Activated T-helper 2 cell treated with anti-CD3 and anti-CD28 coated beads, Interferon-gamma antibody, Interleukin-2, Interleukin-4, amounts not matched to agents 10 μg/mL and 5 μg/mL and 100 μg/mL, durations not matched to agents 14 hours and 24 hours and 36 hours (primary cell): ENCODE results near the gene ZNF738. TPM values are rescaled to one million over a fixed set of nuclear protein-coding genes. Genes with fewer than 3 reads are reported as not detected.
"Not testable (repeated sequence)": the region's sequence is repeated elsewhere in the genome, so short reads cannot be mapped to it uniquely, and the experiment has no call there.

Experiments used
- DNase-seq: peaks from one replicate; pipeline ENCODE4 v3.0.0; 2021; ENCODE audit warnings: low spot score
- H3K27ac Mint-ChIP-seq: one replicate; pipeline ENCODE4 v1.8.0; 2021; ENCODE audit warnings: mixed read lengths
- H3K27me3 Mint-ChIP-seq: one replicate; pipeline ENCODE4 v1.8.0; 2021; ENCODE audit warnings: low read depth, mixed read lengths
- H3K36me3 Mint-ChIP-seq: one replicate; pipeline ENCODE4 v1.8.0; 2021; ENCODE audit warnings: low read depth, mixed read lengths
- H3K4me1 Mint-ChIP-seq: one replicate; pipeline ENCODE4 v1.8.0; 2021; ENCODE audit warnings: low read depth, mixed read lengths
- H3K4me3 Mint-ChIP-seq: one replicate; pipeline ENCODE4 v1.8.0; 2021; ENCODE audit warnings: low read depth, mild to moderate bottlenecking, moderate library complexity, mixed read lengths
- H3K9me3 Mint-ChIP-seq: one replicate; pipeline ENCODE4 v1.8.0; 2021; ENCODE audit warnings: mixed read lengths
- intact Hi-C: fragments of 100-400 bp; cut with micrococcal nuclease; formaldehyde crosslinking; loops from one replicate; pipeline ENCODE4 v1.15.1; 2023
- total RNA-seq: library from RNA; stranded (reverse); gene quantifications from 2 replicates; pipeline ENCODE4 v1.2.3, GENCODE V29; 2022

Gene ZNF738
- total RNA-seq: 12.5 and 13.7 TPM in 2 replicates

- Mint-ChIP-seq H3K27me3 (no peaks in the 10 kb centered on the region), H3K36me3 (peaks cover 48% of the 10 kb centered on the region), H3K4me3 (peak within 1 kb of the TSS; percentile 99), H3K4me1 (peaks cover 6% of the 10 kb centered on the region), H3K9me3 (peaks cover 34% of the 10 kb centered on the region), H3K27ac (peak within 1 kb of the TSS; percentile 98)
- DNase-seq: peak; percentile 82
- intact Hi-C loops: loop anchor here (1.0 kb wide), 1 partner anchor 30 kb away; the partner anchor contains the start of gene ZNF708
Measured at GRCh38 chr19:21358768-21359451, at the start of gene ZNF738. ZNF738 (plus strand) TSS chr19:21359000; CDS start chr19:21359141, 141 bp downstream.

DNA sequence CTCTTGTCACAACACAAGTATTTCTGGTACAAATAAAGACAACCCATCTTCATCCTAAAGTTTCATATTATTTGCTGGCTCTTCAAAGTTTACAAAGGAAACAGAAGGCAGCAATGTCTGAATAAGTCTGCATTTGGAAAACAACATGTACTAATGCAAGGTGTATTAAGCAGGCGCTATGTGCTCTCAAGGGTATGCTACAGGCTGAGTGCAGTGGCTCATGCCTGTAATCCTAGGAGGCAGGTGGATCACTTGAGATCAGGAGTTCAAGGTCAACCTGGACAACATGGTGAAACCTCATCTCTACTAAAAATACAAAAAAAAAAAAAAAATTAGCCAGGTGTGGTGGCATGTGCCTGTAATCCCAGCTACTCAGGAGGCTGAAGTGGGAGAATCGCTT, 46.0 kb upstream of the ZNF738 start:
- H3K9me3 Mint-ChIP-seq: peaks cover 53% of the 10 kb centered on the region

DNA sequence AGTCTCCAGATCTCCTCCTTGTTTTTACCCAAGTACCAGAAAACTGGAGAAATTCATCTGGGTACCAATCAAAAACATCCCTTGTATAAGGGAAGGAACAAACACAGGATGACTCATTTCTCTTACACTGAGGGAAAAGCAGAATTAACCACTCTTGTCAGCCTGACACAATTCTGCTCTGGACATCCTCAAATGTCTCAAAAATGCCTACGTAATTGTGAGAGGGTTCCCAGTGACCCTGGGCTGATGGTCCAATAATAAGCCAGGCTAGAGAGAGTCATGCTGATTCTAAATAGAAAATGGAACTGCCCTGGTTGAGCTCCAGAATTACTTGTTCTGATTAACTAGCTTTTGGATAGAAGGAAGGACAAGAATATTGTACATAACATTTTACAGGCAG, 44.1 kb upstream of the ZNF738 start:
- Mint-ChIP-seq H3K27me3 (no peaks in the 10 kb centered on the region), H3K9me3 (peaks cover 56% of the 10 kb centered on the region), H3K27ac (no peak overlapping the region), H3K4me3 (no peak overlapping the region), H3K36me3 (peaks cover 84% of the 10 kb centered on the region), H3K4me1 (no peaks in the 10 kb centered on the region)
- intact Hi-C loops: no loop called here
- DNase-seq: no peak

More for the DNA sequence above, 46.0 kb upstream of the ZNF738 start:
- intact Hi-C loops, H3K4me3 Mint-ChIP-seq, H3K27ac Mint-ChIP-seq, DNase-seq, H3K4me1 Mint-ChIP-seq, H3K27me3 Mint-ChIP-seq: not testable (repeated sequence)
- H3K36me3 Mint-ChIP-seq: peaks cover 81% of the 10 kb centered on the region

DNA sequence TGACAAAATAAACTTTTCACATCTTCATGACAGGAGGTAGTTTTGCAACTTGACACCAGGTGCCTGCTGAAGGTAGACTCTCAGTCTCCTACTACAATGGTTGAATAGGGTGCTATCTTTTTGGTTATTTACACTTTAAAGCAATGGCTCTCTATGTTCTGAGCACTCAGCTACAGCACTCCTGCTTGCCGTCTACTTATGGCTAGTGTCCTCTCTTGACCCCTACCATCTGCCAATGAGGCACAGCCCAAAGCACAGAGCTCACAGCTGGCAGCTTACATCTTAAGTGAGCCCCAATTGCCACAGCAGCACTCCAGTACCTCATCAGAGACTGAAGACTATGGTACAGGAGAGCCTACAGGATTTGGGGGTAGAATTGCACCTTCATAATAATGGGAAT, 41.0 kb upstream of the ZNF738 start:
- Mint-ChIP-seq H3K4me3 (no peak overlapping the region), H3K9me3 (peaks cover 64% of the 10 kb centered on the region), H3K27me3 (no peaks in the 10 kb centered on the region), H3K4me1 (no peaks in the 10 kb centered on the region), H3K36me3 (peaks cover 87% of the 10 kb centered on the region), H3K27ac (no peak overlapping the region)
- intact Hi-C loops: no loop called here
- DNase-seq: no peak

DNA sequence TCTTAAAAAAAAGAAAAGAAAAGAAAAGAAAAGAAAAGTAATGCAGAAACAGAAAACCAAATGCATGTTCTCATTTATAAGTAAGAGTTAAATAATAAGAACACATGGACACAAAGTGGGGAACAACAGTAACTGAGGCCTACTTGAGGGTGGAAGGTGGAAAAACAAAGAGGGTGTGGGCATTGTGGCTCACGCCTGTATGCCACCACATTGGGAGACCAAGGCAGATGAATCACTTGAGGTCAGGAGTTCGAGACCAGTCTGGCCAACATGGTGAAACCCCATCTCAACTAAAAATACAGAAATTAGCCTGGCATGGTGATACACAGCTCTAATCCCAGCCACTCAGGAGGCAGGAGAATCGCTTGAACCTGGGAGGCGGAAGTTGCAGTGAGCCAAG, 37.7 kb upstream of the ZNF738 start:
- Mint-ChIP-seq H3K4me1 (peaks cover 3% of the 10 kb centered on the region), H3K27ac (no peak overlapping the region), H3K9me3 (peaks cover 73% of the 10 kb centered on the region), H3K27me3 (no peaks in the 10 kb centered on the region), H3K4me3 (no peak overlapping the region), H3K36me3 (peaks cover 94% of the 10 kb centered on the region)
- intact Hi-C loops: loop anchor here (10.0 kb wide), 3 partner anchors 296 to 756 kb away; partner anchors contain the start of genes ZNF43, ZNF430 and ZNF737
- no peak for DNase-seq

GRCh38 chr19:21321996-21322395, 36.8 kb upstream of the ZNF738 start:
- H3K27ac Mint-ChIP-seq: no peak overlapping the region
- H3K9me3 Mint-ChIP-seq: peaks cover 78% of the 10 kb centered on the region
- H3K4me3 Mint-ChIP-seq: no peak overlapping the region
- H3K36me3 Mint-ChIP-seq: peaks cover 95% of the 10 kb centered on the region
- H3K27me3 Mint-ChIP-seq: no peaks in the 10 kb centered on the region
- no peak for DNase-seq
- intact Hi-C loops: loop anchor here (10.0 kb wide), 3 partner anchors 297 to 757 kb away; partner anchors contain the start of genes ZNF43, ZNF430 and ZNF737
- H3K4me1 Mint-ChIP-seq: peaks cover 3% of the 10 kb centered on the region

- no peak for DNase-seq
- peaks cover 95% of the 10 kb centered on the region for H3K36me3 Mint-ChIP-seq
- peaks cover 73% of the 10 kb centered on the region for H3K9me3 Mint-ChIP-seq
- no peak overlapping the region for H3K4me3 Mint-ChIP-seq
- intact Hi-C loops: loop anchor here (10.0 kb wide), 3 partner anchors 298 to 758 kb away; partner anchors contain the start of genes ZNF43, ZNF430 and ZNF737
- H3K4me1 Mint-ChIP-seq: peaks cover 4% of the 10 kb centered on the region
- no peaks in the 10 kb centered on the region for H3K27me3 Mint-ChIP-seq
- no peak overlapping the region for H3K27ac Mint-ChIP-seq
Measured at GRCh38 chr19:21322528-21322927, 36.3 kb upstream of the ZNF738 start.

DNA sequence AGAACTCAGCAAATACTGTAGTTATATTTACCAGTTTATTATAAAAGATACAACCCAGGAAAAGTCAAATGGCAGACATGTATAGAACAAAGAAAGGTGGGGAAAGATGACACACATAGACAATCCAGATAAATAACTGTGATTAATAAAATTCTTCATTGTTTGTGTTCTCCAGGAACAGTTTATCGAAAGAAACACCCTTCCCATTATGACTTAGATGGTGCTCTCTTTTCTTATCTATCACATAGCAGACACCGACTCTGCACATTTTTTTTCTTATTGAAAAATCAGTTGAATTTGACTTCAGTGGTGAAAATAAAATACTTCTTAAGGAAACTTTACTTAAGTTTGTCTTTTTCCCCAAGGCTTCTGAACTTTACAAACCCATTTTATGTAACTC, 35.8 kb upstream of the ZNF738 start:
- Mint-ChIP-seq H3K27me3 (no peaks in the 10 kb centered on the region), H3K27ac (no peak overlapping the region), H3K9me3 (peaks cover 69% of the 10 kb centered on the region), H3K36me3 (peaks cover 95% of the 10 kb centered on the region), H3K4me1 (peaks cover 8% of the 10 kb centered on the region), H3K4me3 (no peak overlapping the region)
- intact Hi-C loops: loop anchor here (10.0 kb wide), 3 partner anchors 298 to 758 kb away; partner anchors contain the start of genes ZNF43, ZNF430 and ZNF737
- no peak for DNase-seq

GRCh38 chr19:21326169-21326568, 32.6 kb upstream of the ZNF738 start:
- Mint-ChIP-seq H3K27me3 (no peaks in the 10 kb centered on the region), H3K36me3 (peaks cover 77% of the 10 kb centered on the region), H3K4me3 (no peak overlapping the region), H3K4me1 (peaks cover 11% of the 10 kb centered on the region), H3K9me3 (peaks cover 48% of the 10 kb centered on the region), H3K27ac (no peak overlapping the region)
- no peak for DNase-seq
- intact Hi-C loops: loop anchor here (10.0 kb wide), 3 partner anchors 301 to 761 kb away; partner anchors contain the start of genes ZNF43, ZNF430 and ZNF737

DNA sequence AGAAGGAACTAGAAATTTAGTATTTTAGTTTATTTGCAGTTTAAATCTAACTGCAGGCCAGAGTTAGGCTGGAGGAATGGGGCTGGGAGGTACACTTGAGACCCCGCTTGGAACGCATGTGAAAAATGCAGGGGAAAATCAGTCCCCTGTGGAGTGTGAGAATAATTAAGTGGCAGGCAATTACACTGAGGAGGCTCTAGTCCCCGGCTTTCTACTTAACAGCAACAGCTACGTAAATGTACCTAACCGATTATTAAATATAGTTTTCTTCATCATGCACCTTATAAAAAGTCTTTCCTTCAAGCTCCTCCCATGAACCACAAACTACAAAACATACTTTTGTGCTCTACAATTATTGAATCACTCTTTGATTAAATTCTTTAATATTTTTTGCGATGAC, 30.4 kb upstream of the ZNF738 start:
- DNase-seq: no peak
- peaks cover 11% of the 10 kb centered on the region for H3K4me1 Mint-ChIP-seq
- intact Hi-C loops: loop anchor here (2.0 to 10.0 kb wide), 4 partner anchors 304 to 1462 kb away; partner anchors contain the start of genes ZNF43, ZNF430 and ZNF737
- H3K27me3 Mint-ChIP-seq: no peaks in the 10 kb centered on the region
- peak overlapping the region; percentile 99 for H3K27ac Mint-ChIP-seq
- peaks cover 55% of the 10 kb centered on the region for H3K36me3 Mint-ChIP-seq
- H3K9me3 Mint-ChIP-seq: peaks cover 27% of the 10 kb centered on the region
- peak overlapping the region; percentile 99 for H3K4me3 Mint-ChIP-seq

DNA sequence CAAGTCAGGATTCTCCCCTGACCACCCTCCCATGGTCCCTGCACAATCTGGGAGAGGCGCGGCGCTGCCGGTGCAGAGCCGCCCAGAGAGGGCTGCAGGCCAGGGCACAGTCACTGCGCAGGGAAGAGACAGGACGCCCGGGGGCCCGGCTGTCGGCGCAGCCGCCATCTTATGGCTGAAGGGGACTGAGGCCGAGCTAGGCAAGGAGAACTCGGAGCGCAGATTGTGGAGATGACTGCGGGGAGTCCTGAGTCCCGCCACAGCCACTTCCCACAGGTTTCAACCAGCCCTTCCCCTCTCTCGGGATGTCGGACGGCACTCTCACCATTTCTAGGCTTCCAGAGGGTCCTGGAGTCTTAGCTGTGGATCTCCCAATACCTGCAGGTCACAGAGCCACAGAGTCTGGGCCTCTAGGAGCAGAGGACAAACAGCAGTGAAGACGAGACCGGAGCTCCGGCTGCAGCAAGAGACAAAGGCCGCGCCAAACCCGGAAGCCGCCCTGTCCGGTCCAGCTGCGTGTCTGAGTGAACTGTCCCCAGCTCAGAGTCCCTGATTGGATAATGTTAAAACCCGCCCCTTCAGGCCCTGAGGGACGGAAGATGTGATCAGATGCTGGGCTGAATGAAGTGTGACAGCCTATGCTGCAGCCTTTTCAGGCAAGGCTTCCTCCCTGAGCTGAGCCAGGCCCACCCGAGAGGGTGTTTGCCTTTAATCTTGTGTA, 29.8 kb upstream of the ZNF738 start, which contains the start of gene ZNF708:
Gene ZNF708 (minus strand): TSS at position 526 of the 721 bp plus-strand sequence. CDS start 198 bp downstream, at position 328.
- Mint-ChIP-seq H3K4me1 (peaks cover 11% of the 10 kb centered on the region), H3K27ac (peak within 1 kb of the TSS; percentile 99), H3K36me3 (peaks cover 49% of the 10 kb centered on the region), H3K4me3 (peak within 1 kb of the TSS; percentile 99), H3K9me3 (peaks cover 23% of the 10 kb centered on the region), H3K27me3 (no peaks in the 10 kb centered on the region)
- DNase-seq: peak; percentile 78
- intact Hi-C loops: loop anchor here (1.0 to 10.0 kb wide), 6 partner anchors 30 to 1462 kb away; partner anchors contain the start of genes ZNF429, ZNF43, ZNF430 and ZNF737

- no peak overlapping the region for H3K27ac Mint-ChIP-seq
- no peaks in the 10 kb centered on the region for H3K4me1 Mint-ChIP-seq
- no peaks in the 10 kb centered on the region for H3K27me3 Mint-ChIP-seq
- intact Hi-C loops: no loop called here
- no peaks in the 10 kb centered on the region for H3K36me3 Mint-ChIP-seq
- H3K4me3 Mint-ChIP-seq: no peak overlapping the region
- DNase-seq: no peak
- peaks cover 49% of the 10 kb centered on the region for H3K9me3 Mint-ChIP-seq
Measured at GRCh38 chr19:21335721-21336120, 23.1 kb upstream of the ZNF738 start.
